Neuron (in vitro differentiated cells): ENCODE measurements around the gene OR52E6.

ENCODE experiments used
- H2AFZ ChIP-seq: one replicate; pipeline ENCODE4 v1.6.1; 2013; ENCODE audit warnings: low read depth, mild to moderate bottlenecking, inconsistent platforms, low read length, moderate library complexity
- H3K27me3 ChIP-seq: one replicate; pipeline ENCODE4 v1.6.1; 2013; ENCODE audit warnings: low read length; ENCODE audit not compliant: insufficient read depth
- H3K36me3 ChIP-seq: one replicate; pipeline ENCODE4 v1.6.1; 2013; ENCODE audit warnings: low read length; ENCODE audit not compliant: insufficient read depth
- H3K4me1 ChIP-seq: one replicate; pipeline ENCODE4 v1.6.1; 2013; ENCODE audit warnings: low read length; ENCODE audit not compliant: insufficient read depth
- H3K4me3 ChIP-seq: 2 replicates; pipeline ENCODE4 v1.5.1; 2013; ENCODE audit warnings: mild to moderate bottlenecking, low read length, moderate library complexity
- H3K9me3 ChIP-seq: one replicate; pipeline ENCODE4 v1.6.1; 2013; ENCODE audit warnings: low read length

The OR52E6 gene

GRCh38 chr11:5841797-5842196, at the start of gene OR52E6:
Gene OR52E6 (minus strand): TSS chr11:5841897. CDS start chr11:5841897, 0 bp downstream.
- no peaks in the 10 kb centered on the region for H3K4me1 ChIP-seq
- no peaks in the 10 kb centered on the region for H3K27me3 ChIP-seq
- H3K4me3 ChIP-seq = no peak within 1 kb of the TSS
- H3K9me3 ChIP-seq = no peaks in the 10 kb centered on the region
- H3K36me3 ChIP-seq = no peaks in the 10 kb centered on the region
- H2AFZ ChIP-seq = no peak within 1 kb of the TSS

- Histone ChIP-seq H3K9me3 (no peaks in the 10 kb centered on the region), H3K4me3 (no peak overlapping the region), H3K36me3 (no peaks in the 10 kb centered on the region), H3K4me1 (no peaks in the 10 kb centered on the region), H2AFZ (no peak overlapping the region), H3K27me3 (peaks cover 2% of the 10 kb centered on the region)
Measured at GRCh38 chr11:5891216-5891800, 49.6 kb upstream of the OR52E6 start.

- Histone ChIP-seq H2AFZ (no peak overlapping the region), H3K36me3 (no peaks in the 10 kb centered on the region), H3K4me3 (no peak overlapping the region), H3K27me3 (no peaks in the 10 kb centered on the region), H3K9me3 (no peaks in the 10 kb centered on the region), H3K4me1 (no peaks in the 10 kb centered on the region)
Measured at GRCh38 chr11:5887661-5888060, 46.0 kb upstream of the OR52E6 start.

- H3K27me3 ChIP-seq = no peaks in the 10 kb centered on the region
- H3K9me3 ChIP-seq = no peaks in the 10 kb centered on the region
- no peak overlapping the region for H2AFZ ChIP-seq
- H3K4me1 ChIP-seq = no peaks in the 10 kb centered on the region
- no peak overlapping the region for H3K4me3 ChIP-seq
- no peaks in the 10 kb centered on the region for H3K36me3 ChIP-seq
Measured at GRCh38 chr11:5887172-5887571, 45.5 kb upstream of the OR52E6 start.

GRCh38 chr11:5881756-5882155, 40.1 kb upstream of the OR52E6 start:
- Histone ChIP-seq H3K4me3 (no peak overlapping the region), H3K27me3 (no peaks in the 10 kb centered on the region), H3K36me3 (no peaks in the 10 kb centered on the region), H3K9me3 (no peaks in the 10 kb centered on the region), H3K4me1 (no peaks in the 10 kb centered on the region), H2AFZ (no peak overlapping the region)

- no peaks in the 10 kb centered on the region for H3K9me3 ChIP-seq
- no peaks in the 10 kb centered on the region for H3K36me3 ChIP-seq
- H3K27me3 ChIP-seq = no peaks in the 10 kb centered on the region
- H3K4me1 ChIP-seq = no peaks in the 10 kb centered on the region
- no peak within 1 kb of the TSS for H3K4me3 ChIP-seq
- H2AFZ ChIP-seq = no peak within 1 kb of the TSS
Measured at GRCh38 chr11:5880329-5880728, 38.6 kb upstream of the OR52E6 start, which contains the start of gene OR52E4. Gene OR52E4 (plus strand): TSS chr11:5880629. CDS start chr11:5884293, 3,664 bp downstream.

GRCh38 chr11:5878564-5878963, 36.9 kb upstream of the OR52E6 start:
- H2AFZ ChIP-seq = no peak overlapping the region
- no peaks in the 10 kb centered on the region for H3K36me3 ChIP-seq

GRCh38 chr11:5865826-5866225, 24.1 kb upstream of the OR52E6 start:
- Histone ChIP-seq H3K36me3 (no peaks in the 10 kb centered on the region), H3K27me3 (no peaks in the 10 kb centered on the region), H2AFZ (no peak overlapping the region), H3K9me3 (no peaks in the 10 kb centered on the region), H3K4me1 (no peaks in the 10 kb centered on the region), H3K4me3 (no peak overlapping the region)

More at GRCh38 chr11:5878564-5878963, 36.9 kb upstream of the OR52E6 start:
- Histone ChIP-seq H3K27me3 (no peaks in the 10 kb centered on the region), H3K4me3 (no peak overlapping the region), H3K9me3 (no peaks in the 10 kb centered on the region), H3K4me1 (no peaks in the 10 kb centered on the region)

- H3K36me3 ChIP-seq = no peaks in the 10 kb centered on the region
- H3K9me3 ChIP-seq = no peaks in the 10 kb centered on the region
- no peak within 1 kb of the TSS for H2AFZ ChIP-seq
- H3K4me1 ChIP-seq = no peaks in the 10 kb centered on the region
- H3K27me3 ChIP-seq = no peaks in the 10 kb centered on the region
- H3K4me3 ChIP-seq = no peak within 1 kb of the TSS
Measured at GRCh38 chr11:5857590-5857989, 15.9 kb upstream of the OR52E6 start, which contains the start of gene OR52E8. Gene OR52E8 (minus strand): TSS chr11:5857690. CDS start chr11:5857690, 0 bp downstream.

- Histone ChIP-seq H2AFZ (no peak overlapping the region), H3K4me1 (no peaks in the 10 kb centered on the region), H3K4me3 (no peak overlapping the region), H3K9me3 (no peaks in the 10 kb centered on the region), H3K36me3 (no peaks in the 10 kb centered on the region), H3K27me3 (no peaks in the 10 kb centered on the region)
Measured at GRCh38 chr11:5851002-5851401, 9.3 kb upstream of the OR52E6 start.

- H3K4me1 ChIP-seq = no peaks in the 10 kb centered on the region
- H3K9me3 ChIP-seq = no peaks in the 10 kb centered on the region
- no peaks in the 10 kb centered on the region for H3K36me3 ChIP-seq
- no peaks in the 10 kb centered on the region for H3K27me3 ChIP-seq
- no peak overlapping the region for H2AFZ ChIP-seq
- no peak overlapping the region for H3K4me3 ChIP-seq
Measured at GRCh38 chr11:5847711-5848110, 6.0 kb upstream of the OR52E6 start.

GRCh38 chr11:5846701-5847100, 5.0 kb upstream of the OR52E6 start:
- no peak overlapping the region for H3K4me3 ChIP-seq
- no peaks in the 10 kb centered on the region for H3K4me1 ChIP-seq
- no peaks in the 10 kb centered on the region for H3K36me3 ChIP-seq
- H3K27me3 ChIP-seq = no peaks in the 10 kb centered on the region
- no peaks in the 10 kb centered on the region for H3K9me3 ChIP-seq
- no peak overlapping the region for H2AFZ ChIP-seq

GRCh38 chr11:5837695-5838094, 4.0 kb downstream of the OR52E6 start:
- no peaks in the 10 kb centered on the region for H3K9me3 ChIP-seq

GRCh38 chr11:5833446-5833845, 8.3 kb downstream of the OR52E6 start:
- Histone ChIP-seq H3K4me1 (no peaks in the 10 kb centered on the region), H2AFZ (no peak overlapping the region), H3K36me3 (no peaks in the 10 kb centered on the region), H3K4me3 (no peak overlapping the region), H3K9me3 (no peaks in the 10 kb centered on the region), H3K27me3 (no peaks in the 10 kb centered on the region)

More at GRCh38 chr11:5837695-5838094, 4.0 kb downstream of the OR52E6 start:
- no peaks in the 10 kb centered on the region for H3K27me3 ChIP-seq
- H3K4me1 ChIP-seq = no peaks in the 10 kb centered on the region
- no peak overlapping the region for H2AFZ ChIP-seq
- H3K36me3 ChIP-seq = no peaks in the 10 kb centered on the region
- H3K4me3 ChIP-seq = no peak overlapping the region
